ENCODE results near the gene C1orf52. TPM values are rescaled to one million over a fixed set of nuclear protein-coding genes. Genes with fewer than 3 reads are reported as not detected.

Gene C1orf52
- total RNA-seq, 1 donor from 2014 or later: 15.4 TPM

DNA sequence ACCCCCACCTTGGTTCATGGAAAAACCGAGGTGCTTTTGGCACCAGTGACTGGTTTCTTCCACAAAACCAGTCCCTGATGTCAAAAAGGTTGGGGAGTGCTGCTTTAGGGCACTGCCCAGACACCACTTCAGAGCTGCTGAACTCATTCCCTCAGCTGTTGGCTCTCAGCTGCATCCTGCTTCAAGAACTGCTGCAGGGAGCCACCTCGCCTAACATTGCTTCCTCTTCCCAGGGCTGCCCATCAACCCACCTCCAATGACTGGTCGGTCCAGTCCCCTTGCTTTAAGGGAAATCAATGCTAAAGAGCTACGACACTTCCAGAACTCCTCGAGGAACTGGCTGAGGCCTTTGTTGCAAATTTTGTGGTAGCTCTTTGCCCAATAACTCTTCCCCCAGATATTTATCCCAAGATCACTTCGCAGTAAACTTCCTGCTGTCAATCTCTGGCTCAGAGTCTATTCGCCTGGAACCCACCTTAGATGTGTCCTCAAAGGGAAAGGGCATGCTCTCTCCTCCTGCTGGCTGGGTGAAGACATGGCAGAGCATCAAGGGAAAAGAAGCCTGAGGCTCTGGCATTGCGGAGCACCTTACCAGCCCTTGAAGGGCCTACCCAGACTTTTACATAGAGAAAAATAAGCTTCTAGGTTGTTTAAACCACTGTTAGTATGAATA is 29.0 kb downstream of the C1orf52 start:
- H3K4me3 ChIP-seq (ENCODE audit: low read depth, low read length): no peak overlapping the region
- TF ChIP-seq, protein P1, sequence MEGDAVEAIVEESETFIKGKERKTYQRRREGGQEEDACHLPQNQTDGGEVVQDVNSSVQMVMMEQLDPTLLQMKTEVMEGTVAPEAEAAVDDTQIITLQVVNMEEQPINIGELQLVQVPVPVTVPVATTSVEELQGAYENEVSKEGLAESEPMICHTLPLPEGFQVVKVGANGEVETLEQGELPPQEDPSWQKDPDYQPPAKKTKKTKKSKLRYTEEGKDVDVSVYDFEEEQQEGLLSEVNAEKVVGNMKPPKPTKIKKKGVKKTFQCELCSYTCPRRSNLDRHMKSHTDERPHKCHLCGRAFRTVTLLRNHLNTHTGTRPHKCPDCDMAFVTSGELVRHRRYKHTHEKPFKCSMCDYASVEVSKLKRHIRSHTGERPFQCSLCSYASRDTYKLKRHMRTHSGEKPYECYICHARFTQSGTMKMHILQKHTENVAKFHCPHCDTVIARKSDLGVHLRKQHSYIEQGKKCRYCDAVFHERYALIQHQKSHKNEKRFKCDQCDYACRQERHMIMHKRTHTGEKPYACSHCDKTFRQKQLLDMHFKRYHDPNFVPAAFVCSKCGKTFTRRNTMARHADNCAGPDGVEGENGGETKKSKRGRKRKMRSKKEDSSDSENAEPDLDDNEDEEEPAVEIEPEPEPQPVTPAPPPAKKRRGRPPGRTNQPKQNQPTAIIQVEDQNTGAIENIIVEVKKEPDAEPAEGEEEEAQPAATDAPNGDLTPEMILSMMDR (conservative IDR thresholded peaks at IDR 0.05; ENCODE audit: low read depth, low read length): peak; percentile 61
- no peak for DNase-seq (ENCODE audit: low read depth)

DNA sequence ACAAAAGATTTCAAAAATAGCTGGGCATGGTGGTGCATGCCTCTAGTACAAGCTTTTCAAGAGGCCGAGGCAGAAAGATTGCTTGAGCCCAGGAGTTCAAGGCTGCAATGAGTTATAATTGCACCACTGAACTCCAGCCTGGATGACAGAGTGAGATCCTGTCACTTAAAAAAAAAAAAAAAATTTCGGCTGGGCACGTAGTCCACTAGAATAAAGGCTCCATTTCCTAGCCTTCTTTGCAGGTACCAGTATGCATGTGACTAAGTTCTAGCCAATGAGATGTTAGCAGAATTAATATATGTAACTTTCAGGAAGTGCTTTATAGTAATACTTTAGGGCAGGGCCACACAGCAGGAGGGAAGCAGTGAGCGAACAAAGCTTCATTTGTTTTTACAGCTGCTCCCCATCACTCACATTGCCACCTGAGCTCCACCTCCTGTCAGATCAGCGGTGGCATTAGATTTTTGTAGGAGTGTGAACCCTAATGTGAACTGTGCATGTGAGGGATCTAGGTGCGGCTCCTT is 29.8 kb downstream of the C1orf52 start:
- DNase-seq (ENCODE audit: low read depth): no peak
- TF ChIP-seq, protein P1 (conservative IDR thresholded peaks at IDR 0.05; ENCODE audit: low read depth, low read length): no peak
- H3K4me3 ChIP-seq (ENCODE audit: low read depth, low read length): no peak overlapping the region

DNA sequence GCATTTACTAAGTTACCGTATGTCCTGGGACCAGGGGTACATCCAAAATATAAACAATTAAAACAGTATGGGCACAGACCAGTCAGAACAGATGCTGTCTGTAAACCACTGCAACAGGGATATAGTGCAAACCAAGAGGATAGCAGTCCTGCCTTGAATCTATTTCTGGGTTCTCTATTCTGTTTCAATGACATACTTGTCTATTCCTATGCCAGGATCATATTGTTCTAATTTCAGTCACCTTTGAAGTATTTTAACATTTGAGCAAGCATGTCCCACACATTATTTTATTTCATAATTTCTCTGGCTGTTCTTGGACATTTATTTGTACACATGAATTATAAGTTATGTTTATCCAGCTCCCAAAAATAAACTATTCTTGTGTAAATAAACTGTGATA is 30.5 kb downstream of the C1orf52 start:
- DNase-seq (ENCODE audit: low read depth): no peak
- TF ChIP-seq, protein P1 (conservative IDR thresholded peaks at IDR 0.05; ENCODE audit: low read depth, low read length): no peak
- no peak overlapping the region for H3K4me3 ChIP-seq (ENCODE audit: low read depth, low read length)

DNA sequence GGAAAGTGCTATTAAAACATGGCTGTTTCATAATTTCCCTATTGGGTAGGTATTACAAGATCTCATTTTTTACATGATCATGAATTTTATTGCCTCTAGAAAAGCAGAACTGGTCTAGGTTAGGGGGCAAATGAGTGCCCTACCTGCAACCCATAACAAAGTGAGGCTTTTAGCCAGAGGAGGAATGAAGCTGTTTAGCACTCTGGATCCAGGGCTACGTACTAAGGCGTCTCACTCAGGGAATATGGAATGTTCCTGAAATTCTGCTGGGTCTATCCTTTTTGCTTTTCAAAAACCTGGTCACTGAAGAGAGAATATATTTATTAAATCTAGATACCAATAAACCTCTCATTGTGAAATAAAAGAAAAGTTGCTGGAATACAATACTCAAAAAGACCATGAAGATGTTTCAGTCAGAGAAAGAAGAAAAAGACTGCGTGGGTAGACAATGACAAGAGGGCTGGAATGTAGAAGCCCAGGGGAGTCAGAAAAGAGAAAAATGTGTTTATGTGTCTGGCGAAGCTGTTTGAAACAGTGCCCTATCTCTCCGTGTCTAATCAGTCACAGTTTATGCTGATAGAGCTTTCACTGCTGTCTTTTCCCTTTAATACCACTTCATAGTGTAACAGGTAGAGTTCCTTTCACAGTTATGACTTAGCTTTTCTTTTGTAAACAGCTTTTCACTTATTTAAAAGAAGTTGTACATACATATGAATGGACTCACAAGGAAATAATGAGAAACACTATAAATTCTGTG is 33.7 kb downstream of the C1orf52 start:
- no peak overlapping the region for H3K4me3 ChIP-seq (ENCODE audit: low read depth, low read length)
- TF ChIP-seq, protein P1 (conservative IDR thresholded peaks at IDR 0.05; ENCODE audit: low read depth, low read length): no peak
- no peak for DNase-seq (ENCODE audit: low read depth)

DNA sequence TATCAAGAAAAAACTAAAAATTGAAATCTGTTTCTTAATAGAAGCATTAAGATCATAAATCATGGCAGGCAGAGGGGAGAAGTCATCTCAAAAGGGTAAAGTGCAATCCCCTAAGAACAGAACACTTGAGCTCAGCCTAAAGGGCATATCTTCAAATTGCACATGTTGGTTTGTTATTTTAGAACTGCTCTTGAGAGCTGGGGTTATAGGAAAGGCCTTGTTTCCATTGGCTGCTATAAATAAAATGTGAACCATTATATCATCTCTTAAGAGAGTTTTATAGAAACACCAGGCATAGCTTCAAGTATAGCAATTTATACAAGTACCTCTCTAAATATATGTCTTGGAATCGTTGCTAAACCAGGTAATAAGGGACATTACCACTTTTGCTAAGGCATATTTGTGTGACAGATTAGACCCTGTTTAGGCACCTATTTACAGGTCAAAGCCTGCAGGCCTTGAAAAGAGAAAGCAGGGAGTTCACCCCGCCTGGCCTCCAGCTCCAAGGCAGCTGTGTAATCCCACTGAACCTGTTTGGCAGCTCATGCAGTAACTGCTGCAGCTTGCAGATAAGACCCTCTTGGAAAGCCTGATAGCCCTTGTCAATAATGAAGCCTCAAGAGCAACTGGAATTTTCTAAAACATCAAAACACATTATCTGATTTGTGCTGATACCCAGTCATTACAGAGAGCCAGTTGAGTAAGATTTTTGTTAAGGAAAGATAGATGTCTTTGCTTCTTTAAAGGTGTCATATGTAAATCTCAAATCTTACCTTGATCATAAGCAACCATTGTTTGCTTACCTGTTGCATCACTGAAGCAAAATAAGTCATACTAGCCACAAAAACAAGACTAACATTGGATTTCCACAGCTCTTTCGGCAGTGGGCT is 34.5 kb downstream of the C1orf52 start:
- no peak overlapping the region for H3K4me3 ChIP-seq (ENCODE audit: low read depth, low read length)
- TF ChIP-seq, protein P1 (conservative IDR thresholded peaks at IDR 0.05; ENCODE audit: low read depth, low read length): no peak
- no peak for DNase-seq (ENCODE audit: low read depth)

DNA sequence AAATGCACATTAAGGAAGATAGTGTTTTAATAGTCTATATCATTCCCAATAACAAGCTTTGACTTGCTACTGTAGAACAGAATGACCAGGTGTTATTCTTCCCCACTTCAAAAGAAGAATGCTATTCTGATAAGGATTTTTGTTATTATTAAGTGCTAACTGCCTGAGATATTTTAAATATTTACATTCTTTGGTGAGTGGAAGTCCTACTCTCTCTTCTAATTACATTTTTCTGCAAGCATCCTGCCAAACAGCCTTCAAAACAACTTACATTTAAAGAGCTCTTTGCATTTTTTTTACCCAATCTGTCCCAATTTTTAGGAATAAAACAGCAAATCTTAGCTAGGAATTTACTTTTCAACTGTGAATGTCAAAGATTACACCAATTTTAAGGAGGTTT is 35.2 kb downstream of the C1orf52 start:
- no peak overlapping the region for H3K4me3 ChIP-seq (ENCODE audit: low read depth, low read length)
- no peak for DNase-seq (ENCODE audit: low read depth)
- TF ChIP-seq, protein P1 (conservative IDR thresholded peaks at IDR 0.05; ENCODE audit: low read depth, low read length): no peak

All from epithelial cell of proximal tubule (primary cell).